GM18909 (cell line): ENCODE results near the gene QSOX2.

Experiments
- ATAC-seq: cut with Tn5 transposase; IDR thresholded peaks from one replicate; pipeline ENCODE4 v1.9.1; 2021; ENCODE audit warnings: mild to moderate bottlenecking; ENCODE audit not compliant: unreplicated experiment, poor library complexity

The QSOX2 gene

GRCh38 chr9:136179761-136180160, 65.9 kb downstream of the QSOX2 start:
- ATAC-seq: no peak

- ATAC-seq: no peak
Measured at GRCh38 chr9:136179101-136179616, 66.5 kb downstream of the QSOX2 start.

GRCh38 chr9:136178773-136179075, 66.9 kb downstream of the QSOX2 start:
- ATAC-seq: no peak

- ATAC-seq: no peak
Measured at GRCh38 chr9:136178061-136178772, 67.4 kb downstream of the QSOX2 start.

- ATAC-seq: no peak
Measured at GRCh38 chr9:136177224-136177623, 68.4 kb downstream of the QSOX2 start.

GRCh38 chr9:136175616-136176197, 69.9 kb downstream of the QSOX2 start:
- no peak for ATAC-seq

- no peak for ATAC-seq
Measured at GRCh38 chr9:136174779-136175615, 70.6 kb downstream of the QSOX2 start.

- ATAC-seq: no peak
Measured at GRCh38 chr9:136173648-136174290, 71.8 kb downstream of the QSOX2 start.

- ATAC-seq: no peak
Measured at GRCh38 chr9:136172412-136173079, 73.1 kb downstream of the QSOX2 start.

- no peak for ATAC-seq
Measured at GRCh38 chr9:136171801-136172411, 73.7 kb downstream of the QSOX2 start.

GRCh38 chr9:136171009-136171800, 74.4 kb downstream of the QSOX2 start:
- ATAC-seq: no peak

GRCh38 chr9:136170006-136170901, 75.4 kb downstream of the QSOX2 start:
- ATAC-seq: no peak

GRCh38 chr9:136169495-136169894, 76.1 kb downstream of the QSOX2 start:
- ATAC-seq: no peak

GRCh38 chr9:136163248-136163850, 82.3 kb downstream of the QSOX2 start:
- no peak for ATAC-seq

- ATAC-seq: no peak
Measured at GRCh38 chr9:136160995-136161610, 84.5 kb downstream of the QSOX2 start.

- no peak for ATAC-seq
Measured at GRCh38 chr9:136160381-136160841, 85.2 kb downstream of the QSOX2 start.

- ATAC-seq: no peak
Measured at GRCh38 chr9:136159851-136160250, 85.8 kb downstream of the QSOX2 start.
